ENCODE results near the gene ZCCHC14. TPM values are rescaled to one million over a fixed set of nuclear protein-coding genes. Genes with fewer than 3 reads are reported as not detected.
A peak's percentile ranks its signal among the peaks of the same experiment; 100 is the strongest.

ZCCHC14 gene
- total RNA-seq, 1 donor from 2014 or later = 19.0 TPM

GRCh38 chr16:87457061-87457611 is 35.7 kb downstream of the ZCCHC14 start:
- Histone ChIP-seq H3K9ac (ENCODE audit: low read length) (peak overlapping the region; percentile 60), H3K79me2 (ENCODE audit: insufficient read depth, low read length) (peaks cover 47% of the 10 kb centered on the region), H3K27me3 (ENCODE audit: insufficient read depth, low read length) (no peaks in the 10 kb centered on the region), H4K20me1 (ENCODE audit: insufficient read depth, low read length) (peaks cover 36% of the 10 kb centered on the region), H3K9me3 (ENCODE audit: insufficient read depth, low read depth, low read length) (no peaks in the 10 kb centered on the region), H2AFZ (ENCODE audit: low read depth, low read length) (no peak overlapping the region), H3K4me1 (ENCODE audit: insufficient read depth, low read length) (peaks cover 25% of the 10 kb centered on the region), H3K27ac (ENCODE audit: low read depth, low read length) (peak overlapping the region; percentile 83), H3K36me3 (ENCODE audit: insufficient read depth, low read length) (peaks cover 4% of the 10 kb centered on the region), H3K4me3 (ENCODE audit: insufficient read depth, low read depth, low read length) (no peak overlapping the region), H3K4me2 (ENCODE audit: low read length) (peak overlapping the region; percentile 66)
- TF ChIP-seq CTCF (IDR thresholded peaks at IDR 0.05; ENCODE audit: insufficient read depth, low read depth, low read length) = no peak
- TF ChIP-seq EZH2 (IDR thresholded peaks at IDR 0.05; ENCODE audit: insufficient read depth, low read length) = no peak
- peaks cover 59% of the 10 kb centered on the region for H3K4me1 Mint-ChIP-seq (ENCODE audit: low read depth, unreplicated experiment)
- no peak for FAIRE-seq
- H3K36me3 Mint-ChIP-seq (ENCODE audit: low read depth, unreplicated experiment) = peaks cover 17% of the 10 kb centered on the region
- H3K27me3 Mint-ChIP-seq (ENCODE audit: low read depth, unreplicated experiment) = no peaks in the 10 kb centered on the region
- no peaks in the 10 kb centered on the region for H3K9me3 Mint-ChIP-seq (ENCODE audit: unreplicated experiment)
- H3K27ac Mint-ChIP-seq (ENCODE audit: unreplicated experiment) = peak overlapping the region; percentile 92
- H3K4me3 Mint-ChIP-seq (ENCODE audit: unreplicated experiment) = peak overlapping the region; percentile 9
- peak; percentile 73 for DNase-seq (ENCODE audit: low read depth)

- Mint-ChIP-seq H3K4me1 (ENCODE audit: low read depth, unreplicated experiment) (peaks cover 42% of the 10 kb centered on the region), H3K9me3 (ENCODE audit: unreplicated experiment) (no peaks in the 10 kb centered on the region), H3K27ac (ENCODE audit: unreplicated experiment) (no peak overlapping the region), H3K36me3 (ENCODE audit: low read depth, unreplicated experiment) (peaks cover 16% of the 10 kb centered on the region), H3K4me3 (ENCODE audit: unreplicated experiment) (no peak overlapping the region), H3K27me3 (ENCODE audit: low read depth, unreplicated experiment) (no peaks in the 10 kb centered on the region)
- no peak for FAIRE-seq
- H3K4me3 ChIP-seq (ENCODE audit: insufficient read depth, low read depth, low read length) = no peak overlapping the region
- peaks cover 19% of the 10 kb centered on the region for H3K4me1 ChIP-seq (ENCODE audit: insufficient read depth, low read length)
- H4K20me1 ChIP-seq (ENCODE audit: insufficient read depth, low read length) = peaks cover 32% of the 10 kb centered on the region
- no peak overlapping the region for H3K4me2 ChIP-seq (ENCODE audit: low read length)
- H3K27me3 ChIP-seq (ENCODE audit: insufficient read depth, low read length) = no peaks in the 10 kb centered on the region
- H2AFZ ChIP-seq (ENCODE audit: low read depth, low read length) = no peak overlapping the region
- TF ChIP-seq CTCF (IDR thresholded peaks at IDR 0.05; ENCODE audit: insufficient read depth, low read depth, low read length) (no peak), EZH2 (IDR thresholded peaks at IDR 0.05; ENCODE audit: insufficient read depth, low read length) (no peak)
- no peak overlapping the region for H3K9ac ChIP-seq (ENCODE audit: low read length)
- no peaks in the 10 kb centered on the region for H3K9me3 ChIP-seq (ENCODE audit: insufficient read depth, low read depth, low read length)
- H3K27ac ChIP-seq (ENCODE audit: low read depth, low read length) = no peak overlapping the region
- H3K36me3 ChIP-seq (ENCODE audit: insufficient read depth, low read length) = peaks cover 4% of the 10 kb centered on the region
- H3K79me2 ChIP-seq (ENCODE audit: insufficient read depth, low read length) = peaks cover 31% of the 10 kb centered on the region
- no peak for DNase-seq (ENCODE audit: low read depth)
Observed at GRCh38 chr16:87454391-87454790, 38.4 kb downstream of the ZCCHC14 start.

- Mint-ChIP-seq H3K9me3 (ENCODE audit: unreplicated experiment) (no peaks in the 10 kb centered on the region), H3K4me3 (ENCODE audit: unreplicated experiment) (no peak overlapping the region), H3K27ac (ENCODE audit: unreplicated experiment) (no peak overlapping the region), H3K4me1 (ENCODE audit: low read depth, unreplicated experiment) (peaks cover 36% of the 10 kb centered on the region), H3K27me3 (ENCODE audit: low read depth, unreplicated experiment) (no peaks in the 10 kb centered on the region), H3K36me3 (ENCODE audit: low read depth, unreplicated experiment) (peaks cover 17% of the 10 kb centered on the region)
- H3K4me1 ChIP-seq (ENCODE audit: insufficient read depth, low read length) = peaks cover 19% of the 10 kb centered on the region
- DNase-seq (ENCODE audit: low read depth) (no peak), FAIRE-seq (no peak)
- no peak overlapping the region for H3K9ac ChIP-seq (ENCODE audit: low read length)
- H2AFZ ChIP-seq (ENCODE audit: low read depth, low read length) = no peak overlapping the region
- peaks cover 27% of the 10 kb centered on the region for H3K79me2 ChIP-seq (ENCODE audit: insufficient read depth, low read length)
- peaks cover 4% of the 10 kb centered on the region for H3K36me3 ChIP-seq (ENCODE audit: insufficient read depth, low read length)
- peaks cover 37% of the 10 kb centered on the region for H4K20me1 ChIP-seq (ENCODE audit: insufficient read depth, low read length)
- H3K4me3 ChIP-seq (ENCODE audit: insufficient read depth, low read depth, low read length) = no peak overlapping the region
- TF ChIP-seq EZH2 (IDR thresholded peaks at IDR 0.05; ENCODE audit: insufficient read depth, low read length) (no peak), CTCF (IDR thresholded peaks at IDR 0.05; ENCODE audit: insufficient read depth, low read depth, low read length) (no peak)
- H3K27ac ChIP-seq (ENCODE audit: low read depth, low read length) = no peak overlapping the region
- no peaks in the 10 kb centered on the region for H3K27me3 ChIP-seq (ENCODE audit: insufficient read depth, low read length)
- no peaks in the 10 kb centered on the region for H3K9me3 ChIP-seq (ENCODE audit: insufficient read depth, low read depth, low read length)
- H3K4me2 ChIP-seq (ENCODE audit: low read length) = no peak overlapping the region
Observed at GRCh38 chr16:87453326-87453725, 39.5 kb downstream of the ZCCHC14 start.
